ENCODE measurements around the gene FRMD4A. TPM values are rescaled to one million over a fixed set of nuclear protein-coding genes. Genes with fewer than 3 reads are reported as not detected.

Gene FRMD4A
- total RNA-seq, 1 experiment from 2014 or later = 20.2 TPM

GRCh38 chr10:14190702-14191101, 140.0 kb downstream of the FRMD4A start:
- DNase-seq (ENCODE audit: low read depth) = no peak

GRCh38 chr10:14186245-14186644, 144.5 kb downstream of the FRMD4A start:
- DNase-seq (ENCODE audit: low read depth) = no peak

- DNase-seq (ENCODE audit: low read depth) = peak; percentile 94
Measured at GRCh38 chr10:14185316-14186045, 145.2 kb downstream of the FRMD4A start.

GRCh38 chr10:14184841-14185315, 145.8 kb downstream of the FRMD4A start:
- peak; percentile 15 for DNase-seq (ENCODE audit: low read depth)

- no peak for DNase-seq (ENCODE audit: low read depth)
Measured at GRCh38 chr10:14182781-14183180, 147.9 kb downstream of the FRMD4A start.

GRCh38 chr10:14181567-14181936, 149.2 kb downstream of the FRMD4A start:
- DNase-seq (ENCODE audit: low read depth) = no peak

- DNase-seq (ENCODE audit: low read depth) = no peak
Measured at GRCh38 chr10:14180911-14181566, 149.7 kb downstream of the FRMD4A start.

- no peak for DNase-seq (ENCODE audit: low read depth)
Measured at GRCh38 chr10:14179251-14179650, 151.5 kb downstream of the FRMD4A start.

- DNase-seq (ENCODE audit: low read depth) = peak; percentile 40
Measured at GRCh38 chr10:14173706-14174594, 156.8 kb downstream of the FRMD4A start.

- DNase-seq (ENCODE audit: low read depth) = no peak
Measured at GRCh38 chr10:14173391-14173705, 157.4 kb downstream of the FRMD4A start.

- no peak for DNase-seq (ENCODE audit: low read depth)
Measured at GRCh38 chr10:14172336-14172950, 158.3 kb downstream of the FRMD4A start.

GRCh38 chr10:14171336-14171735, 159.4 kb downstream of the FRMD4A start:
- no peak for DNase-seq (ENCODE audit: low read depth)

- DNase-seq (ENCODE audit: low read depth) = peak; percentile 8
Measured at GRCh38 chr10:14163377-14164086, 167.2 kb downstream of the FRMD4A start.

- DNase-seq (ENCODE audit: low read depth) = no peak
Measured at GRCh38 chr10:14162629-14163344, 167.9 kb downstream of the FRMD4A start.

- DNase-seq (ENCODE audit: low read depth) = no peak
Measured at GRCh38 chr10:14162061-14162460, 168.7 kb downstream of the FRMD4A start.

- no peak for DNase-seq (ENCODE audit: low read depth)
Measured at GRCh38 chr10:14160299-14160698, 170.4 kb downstream of the FRMD4A start.

GRCh38 chr10:14158575-14158974, 172.1 kb downstream of the FRMD4A start:
- no peak for DNase-seq (ENCODE audit: low read depth)

- no peak for DNase-seq (ENCODE audit: low read depth)
Measured at GRCh38 chr10:14156104-14156503, 174.6 kb downstream of the FRMD4A start.

- peak; percentile 11 for DNase-seq (ENCODE audit: low read depth)
Measured at GRCh38 chr10:14153570-14154055, 177.1 kb downstream of the FRMD4A start.

- DNase-seq (ENCODE audit: low read depth) = no peak
Measured at GRCh38 chr10:14151571-14151970, 179.2 kb downstream of the FRMD4A start.

- no peak for DNase-seq (ENCODE audit: low read depth)
Measured at GRCh38 chr10:14150526-14150925, 180.2 kb downstream of the FRMD4A start.
